Medulla oblongata (tissue), 1 donor: ENCODE results near the gene GSS.
A peak's percentile ranks its signal among the peaks of the same experiment; 100 is the strongest.

Experiments used
- DNase-seq: peaks from one replicate; pipeline ENCODE4 v3.0.0-alpha.2; 2015; ENCODE audit errors: extremely low spot score

Gene GSS

DNA sequence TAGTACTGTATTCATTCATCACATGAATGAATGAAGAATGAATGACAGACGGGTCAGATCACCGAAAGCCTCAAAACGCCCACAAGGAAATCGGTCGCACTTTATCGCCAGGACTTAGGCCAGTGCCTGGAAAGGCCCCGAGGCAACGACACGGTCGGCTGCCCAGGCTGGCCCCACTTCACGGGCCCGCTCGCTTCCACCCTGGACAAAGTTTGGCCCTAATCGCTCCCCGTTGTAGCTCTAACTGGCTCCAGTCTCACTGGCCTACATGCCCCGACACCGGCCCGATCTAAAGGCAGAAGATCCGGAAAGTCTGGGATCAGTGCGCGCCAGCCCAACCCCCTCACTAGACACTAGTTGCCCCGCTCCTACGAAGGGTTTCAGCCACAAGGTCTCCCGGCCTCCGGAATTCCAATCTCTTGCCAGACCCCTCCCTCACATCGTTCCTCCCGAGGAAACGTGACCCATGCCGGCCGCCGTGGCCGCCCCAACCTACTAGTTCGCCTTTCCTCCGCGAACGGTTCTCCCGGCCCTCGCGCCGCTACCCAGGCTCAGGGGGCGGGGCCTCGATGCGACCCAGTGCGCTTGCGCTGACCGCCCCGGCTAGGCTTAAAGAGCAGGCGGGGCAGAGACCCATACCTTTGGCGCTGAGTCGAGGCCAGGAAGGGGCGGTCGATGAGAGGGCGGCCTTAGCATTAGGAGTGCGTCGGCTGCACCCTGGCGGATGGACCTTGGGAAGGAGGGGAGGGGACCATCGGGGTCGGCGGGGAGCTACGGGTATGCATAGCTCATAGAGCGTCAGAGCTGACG is at the start of gene GSS, which contains the start of gene MYH7B:
Gene GSS, minus strand, starts transcription at position 576 of the 810 bp plus-strand sequence. CDS start 3,954 bp downstream, outside the sequence.
Gene MYH7B, plus strand, starts transcription at position 638 of the 810 bp plus-strand sequence. CDS start 22,138 bp downstream, outside the sequence.
- DNase-seq, result peak; percentile 97

- DNase-seq, result no peak
These were observed 49.3 kb upstream of the GSS start for GRCh38 chr20:35004749-35005462.

DNA sequence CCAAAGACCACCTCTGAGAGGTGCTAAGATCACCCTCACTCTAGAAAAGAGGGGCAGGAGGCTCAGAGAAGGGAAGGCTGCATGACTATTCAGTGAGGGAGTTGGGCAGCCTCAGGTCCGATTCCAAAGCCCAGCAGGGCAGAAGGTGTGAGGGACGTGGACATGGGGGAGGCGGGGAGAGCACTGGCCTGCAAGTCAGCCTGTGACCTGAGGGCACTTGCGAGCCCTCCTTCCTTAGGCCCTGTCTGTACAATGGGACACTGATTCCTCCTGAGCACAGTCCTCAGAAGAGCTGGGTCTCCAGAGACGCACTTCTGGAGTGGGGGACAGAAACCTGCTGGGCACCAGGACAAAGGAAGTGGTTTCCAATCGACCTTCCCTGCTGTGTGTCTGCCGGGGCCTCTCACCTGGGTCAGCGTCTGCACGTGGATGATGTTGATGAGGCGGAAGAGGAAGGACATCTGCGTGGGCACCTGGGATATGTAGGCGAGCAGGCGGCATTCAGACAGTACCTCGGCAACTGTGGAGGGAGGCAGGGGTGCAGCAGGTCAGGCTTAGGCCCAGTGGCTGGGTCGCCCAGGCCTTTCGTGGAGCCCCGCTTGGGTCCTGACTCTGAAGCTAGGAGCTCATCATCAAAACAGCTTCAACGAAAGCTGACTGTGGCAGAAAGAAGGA is 48.6 kb upstream of the GSS start:
- no peak for DNase-seq

- no peak for DNase-seq
These were observed 47.8 kb upstream of the GSS start for GRCh38 chr20:35003211-35004031.

- no peak for DNase-seq
These were observed 47.0 kb upstream of the GSS start for GRCh38 chr20:35002426-35003210.

DNA sequence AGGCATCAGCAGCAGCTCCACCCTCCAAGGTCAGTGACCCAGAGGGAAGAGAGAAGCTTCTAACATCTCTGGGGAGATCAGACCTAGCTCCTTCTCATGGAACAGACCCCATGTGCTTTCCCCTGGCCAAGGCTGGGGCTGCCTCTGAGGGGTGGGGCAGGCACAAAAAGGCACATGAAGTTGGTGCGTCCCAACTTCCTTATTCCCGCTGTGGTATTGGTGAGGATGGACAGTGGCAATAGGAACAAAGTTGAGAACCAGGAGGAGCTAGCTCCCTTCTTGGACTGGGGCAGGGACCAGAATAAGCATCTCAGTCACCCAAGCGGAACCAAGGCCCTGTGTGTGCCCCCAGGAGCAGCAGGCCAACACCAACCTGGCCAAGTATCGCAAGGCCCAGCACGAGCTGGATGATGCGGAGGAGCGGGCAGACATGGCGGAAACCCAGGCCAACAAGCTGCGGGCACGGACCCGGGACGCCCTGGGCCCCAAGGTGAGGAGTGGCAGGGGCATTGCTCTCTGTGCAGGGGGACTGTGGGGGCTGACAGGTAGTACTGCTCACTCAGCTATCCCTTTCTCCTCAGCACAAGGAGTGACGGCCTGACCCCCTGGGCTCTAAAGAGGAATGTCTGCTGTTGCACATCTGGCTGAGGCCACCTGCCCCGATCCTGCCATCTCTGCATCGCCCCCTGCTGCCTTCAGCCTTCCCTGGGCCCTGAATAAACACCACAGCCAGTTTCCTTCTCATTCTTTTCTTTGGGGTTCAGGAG is 46.2 kb upstream of the GSS start:
- no peak for DNase-seq

DNA sequence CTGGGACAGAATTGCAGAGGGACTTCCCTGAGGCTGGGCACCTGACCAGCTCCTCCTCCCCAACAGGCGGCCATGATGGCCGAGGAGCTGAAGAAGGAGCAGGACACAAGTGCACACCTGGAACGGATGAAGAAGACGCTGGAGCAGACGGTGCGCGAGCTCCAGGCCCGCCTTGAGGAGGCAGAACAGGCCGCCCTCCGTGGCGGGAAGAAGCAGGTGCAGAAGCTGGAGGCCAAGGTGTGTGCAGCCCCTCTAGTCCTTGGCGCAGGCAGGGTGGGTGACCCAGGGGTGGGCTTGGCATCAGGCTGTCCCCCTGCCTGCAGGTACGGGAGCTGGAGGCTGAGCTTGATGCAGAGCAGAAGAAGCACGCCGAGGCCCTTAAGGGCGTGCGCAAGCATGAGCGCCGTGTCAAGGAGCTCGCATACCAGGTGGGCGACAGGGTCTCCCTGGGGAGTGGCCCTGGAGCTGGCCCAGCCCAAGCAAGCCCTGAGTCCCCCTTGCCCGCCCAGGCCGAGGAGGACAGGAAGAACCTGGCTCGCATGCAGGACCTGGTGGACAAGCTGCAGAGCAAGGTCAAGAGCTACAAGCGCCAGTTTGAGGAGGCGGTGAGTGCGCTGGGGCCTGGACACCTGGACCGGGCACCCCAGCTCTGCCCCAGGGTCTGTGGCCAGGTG is 45.5 kb upstream of the GSS start:
- DNase-seq, result no peak

DNA sequence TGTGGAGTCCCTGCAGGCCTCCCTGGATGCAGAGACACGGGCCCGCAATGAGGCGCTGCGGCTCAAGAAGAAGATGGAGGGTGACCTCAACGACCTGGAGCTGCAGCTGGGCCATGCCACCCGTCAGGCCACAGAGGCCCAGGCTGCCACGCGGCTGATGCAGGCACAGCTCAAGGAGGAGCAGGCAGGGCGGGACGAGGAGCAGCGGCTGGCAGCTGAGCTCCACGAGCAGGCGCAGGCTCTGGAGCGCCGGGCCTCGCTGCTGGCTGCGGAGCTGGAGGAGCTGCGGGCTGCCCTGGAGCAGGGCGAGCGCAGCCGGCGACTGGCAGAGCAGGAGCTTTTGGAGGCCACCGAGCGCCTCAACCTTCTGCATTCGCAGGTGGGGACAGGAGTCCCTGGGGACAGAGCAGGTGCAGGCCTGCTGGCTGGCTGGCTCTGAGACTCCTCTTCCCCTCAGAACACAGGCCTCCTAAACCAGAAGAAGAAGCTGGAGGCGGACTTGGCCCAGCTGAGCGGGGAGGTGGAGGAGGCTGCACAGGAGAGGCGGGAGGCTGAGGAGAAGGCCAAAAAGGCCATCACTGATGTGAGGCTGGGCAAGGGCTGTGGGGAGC is 44.8 kb upstream of the GSS start:
- no peak for DNase-seq

GRCh38 chr20:34999782-35000181 is 44.2 kb upstream of the GSS start:
- DNase-seq, result no peak

- DNase-seq, result no peak
These were observed 43.4 kb upstream of the GSS start for GRCh38 chr20:34999021-34999451.

- DNase-seq, result no peak
These were observed 42.8 kb upstream of the GSS start for GRCh38 chr20:34998331-34998950.

- DNase-seq, result no peak
These were observed 42.2 kb upstream of the GSS start for GRCh38 chr20:34997774-34998173.

- DNase-seq, result no peak
These were observed 41.5 kb upstream of the GSS start for GRCh38 chr20:34997131-34997561.

GRCh38 chr20:34996243-34997028 is 40.8 kb upstream of the GSS start:
- no peak for DNase-seq

DNA sequence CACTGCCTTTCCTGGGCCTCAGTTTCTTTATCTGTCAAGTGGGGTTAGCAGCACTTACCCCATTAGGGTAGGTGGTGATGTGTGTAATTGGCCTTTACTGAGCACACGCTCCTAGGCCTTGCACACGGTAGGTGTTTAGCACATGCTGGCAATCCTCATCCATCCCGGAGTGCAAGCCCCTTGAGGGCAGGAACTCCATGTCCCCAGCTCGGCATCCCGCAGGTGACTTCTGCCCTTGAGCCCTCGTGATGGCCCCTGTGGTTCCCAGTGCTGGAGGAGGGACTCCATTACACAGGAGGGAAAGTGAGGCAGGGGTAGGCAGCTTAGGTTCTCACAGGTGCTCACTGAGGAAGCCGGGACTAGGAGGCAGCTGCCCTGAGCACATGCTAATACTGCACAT is 40.1 kb upstream of the GSS start:
- no peak for DNase-seq

GRCh38 chr20:34995192-34995591 is 39.6 kb upstream of the GSS start:
- no peak for DNase-seq

- DNase-seq, result no peak
These were observed 39.0 kb upstream of the GSS start for GRCh38 chr20:34994509-34995131.
